DND-41 (cell line): Measurements from ENCODE around the gene XRCC4.

ENCODE experiments used
- ATAC-seq: fragments of 200-7000 bp; cut with Tn5 transposase; 3 replicates; pipeline ENCODE4 v1.9.1; 2021; ENCODE audit warnings: low read depth; ENCODE audit not compliant: insufficient read depth
- DNase-seq: peaks from one replicate; pipeline ENCODE4 v3.0.0-alpha.2; 2020
- H2AFZ ChIP-seq: 2 replicates; pipeline ENCODE4 v1.6.0; 2012; ENCODE audit warnings: low read depth, low read length
- H3K27ac ChIP-seq: 2 replicates; pipeline ENCODE4 v1.5.1; 2012; ENCODE audit warnings: low read length, inconsistent platforms
- H3K27me3 ChIP-seq: fragments of 200-600 bp; sonication (generic); 2 replicates; pipeline ENCODE4 v1.6.0; 2012; ENCODE audit warnings: low read length, mild to moderate bottlenecking, inconsistent platforms; ENCODE audit not compliant: insufficient read depth, poor library complexity
- H3K36me3 ChIP-seq: 2 replicates; pipeline ENCODE4 v1.5.1; 2012; ENCODE audit warnings: low read length, inconsistent platforms; ENCODE audit not compliant: insufficient read depth
- H3K4me1 ChIP-seq: 2 replicates; pipeline ENCODE4 v1.5.1; 2012; ENCODE audit warnings: mild to moderate bottlenecking, low read length; ENCODE audit not compliant: insufficient read depth
- H3K4me2 ChIP-seq: 2 replicates; pipeline ENCODE4 v1.6.0; 2012; ENCODE audit warnings: mild to moderate bottlenecking, moderate library complexity, low read length, inconsistent platforms; ENCODE audit not compliant: insufficient read depth
- H3K4me3 ChIP-seq, 2 experiments: fragments of 200-600 bp in 1 of 2; shearing (Covaris generic) in 1 of 2; 2 replicates each; pipeline ENCODE4 v1.5.1; 2012 to 2016; ENCODE audit warnings: inconsistent platforms in 2 of 2, low read length in 2 of 2, mild to moderate bottlenecking in 2 of 2, low read depth in 1 of 2, moderate library complexity in 1 of 2
- H3K79me2 ChIP-seq: 2 replicates; pipeline ENCODE4 v1.6.0; 2012; ENCODE audit warnings: low read length, inconsistent platforms; ENCODE audit not compliant: insufficient read depth
- H3K9ac ChIP-seq: 2 replicates; pipeline ENCODE4 v1.6.0; 2012; ENCODE audit warnings: low read depth, mild to moderate bottlenecking, inconsistent platforms, low read length, moderate library complexity
- H3K9me3 ChIP-seq: 2 replicates; pipeline ENCODE4 v1.5.1; 2012; ENCODE audit warnings: low read length, moderate library complexity, mild to moderate bottlenecking, inconsistent platforms; ENCODE audit not compliant: insufficient read depth, severe bottlenecking
- H4K20me1 ChIP-seq: 2 replicates; pipeline ENCODE4 v1.6.0; 2012; ENCODE audit warnings: low read length; ENCODE audit not compliant: insufficient read depth
- CTCF ChIP-seq: IDR thresholded peaks from 2 replicates; pipeline ENCODE4 v1.5.1; 2012; ENCODE audit warnings: borderline replicate concordance, low read length, moderate library complexity, mild to moderate bottlenecking; ENCODE audit not compliant: poor library complexity, severe bottlenecking; ENCODE audit errors: extremely low read depth
- EZH2 ChIP-seq: IDR thresholded peaks from 3 replicates; pipeline ENCODE4 v1.6.1; 2012; ENCODE audit warnings: borderline replicate concordance, low read depth, mild to moderate bottlenecking, moderate library complexity, low read length, inconsistent platforms; ENCODE audit not compliant: severe bottlenecking

XRCC4 gene

GRCh38 chr5:83244516-83244915, 167.2 kb downstream of the XRCC4 start:
- Histone ChIP-seq H3K27me3 (no peaks in the 10 kb centered on the region), H3K4me3 (no peak overlapping the region), H3K9me3 (no peaks in the 10 kb centered on the region), H3K27ac (no peak overlapping the region), H3K9ac (no peak overlapping the region), H4K20me1 (no peaks in the 10 kb centered on the region), H3K4me2 (no peak overlapping the region), H3K4me1 (no peaks in the 10 kb centered on the region), H3K36me3 (no peaks in the 10 kb centered on the region), H2AFZ (no peak overlapping the region), H3K79me2 (no peaks in the 10 kb centered on the region)
- no peak for DNase-seq
- no peak for TF ChIP-seq CTCF
- no peak for TF ChIP-seq EZH2
- 0 out of 3 replicates have a peak, but pooled peaks have one; percentile 40 for ATAC-seq

- ATAC-seq (no peak), DNase-seq (no peak)
- Histone ChIP-seq H3K4me1 (no peaks in the 10 kb centered on the region), H3K36me3 (no peaks in the 10 kb centered on the region), H3K4me3 (no peak overlapping the region), H4K20me1 (no peaks in the 10 kb centered on the region), H3K9me3 (no peaks in the 10 kb centered on the region), H3K4me2 (no peak overlapping the region), H2AFZ (no peak overlapping the region), H3K79me2 (no peaks in the 10 kb centered on the region), H3K27ac (no peak overlapping the region), H3K27me3 (no peaks in the 10 kb centered on the region), H3K9ac (no peak overlapping the region)
- no peak for TF ChIP-seq EZH2
- TF ChIP-seq CTCF, result no peak
Measured at GRCh38 chr5:83245037-83245436, 167.7 kb downstream of the XRCC4 start.

GRCh38 chr5:83246071-83246470, 168.7 kb downstream of the XRCC4 start:
- no peaks in the 10 kb centered on the region for H3K36me3 ChIP-seq
- H3K4me2 ChIP-seq, result no peak overlapping the region
- no peak for DNase-seq
- no peaks in the 10 kb centered on the region for H4K20me1 ChIP-seq
- ATAC-seq, result no peak
- no peak overlapping the region for H3K4me3 ChIP-seq
- H3K9me3 ChIP-seq, result no peaks in the 10 kb centered on the region
- H2AFZ ChIP-seq, result no peak overlapping the region
- TF ChIP-seq CTCF (no peak), EZH2 (no peak)
- H3K27ac ChIP-seq, result no peak overlapping the region
- H3K9ac ChIP-seq, result no peak overlapping the region
- no peaks in the 10 kb centered on the region for H3K79me2 ChIP-seq
- H3K27me3 ChIP-seq, result no peaks in the 10 kb centered on the region
- no peaks in the 10 kb centered on the region for H3K4me1 ChIP-seq

GRCh38 chr5:83249156-83249555, 171.8 kb downstream of the XRCC4 start:
- ATAC-seq (no peak), DNase-seq (no peak)
- Histone ChIP-seq H3K9me3 (no peaks in the 10 kb centered on the region), H3K36me3 (no peaks in the 10 kb centered on the region), H3K27ac (no peak overlapping the region), H3K9ac (no peak overlapping the region), H3K4me3 (no peak overlapping the region), H3K79me2 (no peaks in the 10 kb centered on the region), H3K4me2 (no peak overlapping the region), H4K20me1 (no peaks in the 10 kb centered on the region), H3K4me1 (no peaks in the 10 kb centered on the region), H2AFZ (no peak overlapping the region), H3K27me3 (no peaks in the 10 kb centered on the region)
- no peak for TF ChIP-seq EZH2
- no peak for TF ChIP-seq CTCF
